Left lung (tissue), 10 donors: Measurements from ENCODE around the gene ZNF292. TPM values are rescaled to one million over a fixed set of nuclear protein-coding genes. Genes with fewer than 3 reads are reported as not detected.

ENCODE experiments used
- ATAC-seq: fragments of 200-7000 bp; cut with Tn5 transposase; one replicate; pipeline ENCODE4 v1.9.1; 2020; ENCODE audit warnings: moderate library complexity
- DNase-seq, 4 donors: peaks; one replicate each; pipeline ENCODE4 v3.0.0-alpha.2; 2013 to 2020
- H3K27ac ChIP-seq, 2 donors: fragments of 200-600 bp; sonication (generic) in 1 of 2; one replicate each; pipeline versions ENCODE4 v1.5.0 to v1.8.0; 2020 to 2021
- H3K27me3 ChIP-seq, 2 donors: fragments of 200-600 bp; sonication (generic) in 1 of 2; one replicate each; pipeline versions ENCODE4 v1.5.0 to v1.8.0; 2020 to 2021
- H3K36me3 ChIP-seq, 2 donors: fragments of 200-600 bp; sonication (generic) in 1 of 2; one replicate each; pipeline versions ENCODE4 v1.5.0 to v1.8.0; 2020 to 2021
- H3K4me1 ChIP-seq, 2 donors: fragments of 200-600 bp; one replicate each; pipeline ENCODE4 v1.8.0; 2021
- H3K4me3 ChIP-seq, 2 donors: fragments of 200-600 bp; sonication (generic) in 1 of 2; one replicate each; pipeline versions ENCODE4 v1.5.0 to v1.8.0; 2020 to 2021; ENCODE audit warnings: mild to moderate bottlenecking in 1 of 2
- H3K9me3 ChIP-seq, 2 donors: fragments of 200-600 bp; sonication (generic) in 1 of 2; one replicate each; pipeline versions ENCODE4 v1.5.0 to v1.8.0; 2020 to 2021
- CTCF ChIP-seq, 2 donors: fragments of 200-600 bp; sonication (generic) in 1 of 2; IDR thresholded peaks; one replicate each; pipeline versions ENCODE4 v1.5.0 to v1.8.0; 2021; ENCODE audit warnings: antibody characterized with exemption in 2 of 2
- intact Hi-C, 2 donors: fragments of 100-400 bp; cut with DNase I; formaldehyde crosslinking; loops; one replicate each; pipeline versions ENCODE4 v1.11.2 to v1.14.2; 2022
- polyA plus RNA-seq, 6 donors: library from polyadenylated mRNA; unstranded; fragments of 120-200 nt; gene quantifications; one replicate each; pipeline ENCODE4 v1.2.1, GENCODE V29; 2013; ENCODE audit not compliant: insufficient read length in 6 of 6
- total RNA-seq, 2 donors: library from RNA; stranded (reverse); fragmentation: NEBNext Ultra II Directional; extraction: Animal tissue kit (Norgen Biotek cat#: 25700); gene quantifications; one replicate each; pipeline ENCODE4 v1.2.1, GENCODE V29; 2021
- donor health status: DM: no; HTN: yes; CAD: no.
- donor health status: DM: no; HTN: no; CAD: no.

The ZNF292 gene
- total and polyA plus RNA-seq, 8 donors = 25.2 to 58.8 (median 51.0) TPM

GRCh38 chr6:87277123-87277522 is 121.8 kb downstream of the ZNF292 start:
- no peak for TF ChIP-seq CTCF (IDR thresholded peaks at IDR 0.05)
- no peak for ATAC-seq
- intact Hi-C loops = no loop called here

GRCh38 chr6:87279196-87279595 is 123.8 kb downstream of the ZNF292 start:
- H3K36me3 ChIP-seq = no peaks in the 10 kb centered on the region
- H3K27ac ChIP-seq = no peak overlapping the region
- no peaks in the 10 kb centered on the region for H3K4me1 ChIP-seq
- H3K9me3 ChIP-seq = no peaks in the 10 kb centered on the region
- DNase-seq = no peak
- no peak for ATAC-seq
- intact Hi-C loops = no loop called here
- no peak for TF ChIP-seq CTCF (IDR thresholded peaks at IDR 0.05)
- H3K27me3 ChIP-seq = no peaks in the 10 kb centered on the region
- H3K4me3 ChIP-seq = no peak overlapping the region

More at GRCh38 chr6:87277123-87277522, 121.8 kb downstream of the ZNF292 start:
- H3K27me3 ChIP-seq = no peaks in the 10 kb centered on the region
- no peaks in the 10 kb centered on the region for H3K9me3 ChIP-seq
- peak in 1 of 4 donors; percentile 7 for DNase-seq
- no peaks in the 10 kb centered on the region for H3K4me1 ChIP-seq
- H3K4me3 ChIP-seq = no peak overlapping the region
- no peak overlapping the region for H3K27ac ChIP-seq
- no peaks in the 10 kb centered on the region for H3K36me3 ChIP-seq

- no peak for DNase-seq
Measured at GRCh38 chr6:87281426-87281825, 126.1 kb downstream of the ZNF292 start.

GRCh38 chr6:87282743-87283142 is 127.4 kb downstream of the ZNF292 start:
- no peak overlapping the region for H3K27ac ChIP-seq
- ATAC-seq = no peak
- no peaks in the 10 kb centered on the region for H3K9me3 ChIP-seq
- intact Hi-C loops = no loop called here
- no peaks in the 10 kb centered on the region for H3K27me3 ChIP-seq
- peaks cover 0 to 1% of the 10 kb centered on the region in 2 donors for H3K4me1 ChIP-seq
- no peak for TF ChIP-seq CTCF (IDR thresholded peaks at IDR 0.05)
- DNase-seq = no peak
- no peaks in the 10 kb centered on the region for H3K36me3 ChIP-seq
- H3K4me3 ChIP-seq = no peak overlapping the region

More at GRCh38 chr6:87281426-87281825, 126.1 kb downstream of the ZNF292 start:
- intact Hi-C loops = no loop called here
- H3K36me3 ChIP-seq = no peaks in the 10 kb centered on the region
- H3K27ac ChIP-seq = no peak overlapping the region
- no peaks in the 10 kb centered on the region for H3K4me1 ChIP-seq
- TF ChIP-seq CTCF (IDR thresholded peaks at IDR 0.05) = no peak
- no peak overlapping the region for H3K4me3 ChIP-seq
- H3K27me3 ChIP-seq = no peaks in the 10 kb centered on the region
- no peaks in the 10 kb centered on the region for H3K9me3 ChIP-seq
- ATAC-seq = peak; percentile 73

- intact Hi-C loops = no loop called here
- TF ChIP-seq CTCF (IDR thresholded peaks at IDR 0.05) = no peak
- Histone ChIP-seq H3K27ac (no peak overlapping the region), H3K4me3 (no peak overlapping the region), H3K9me3 (no peaks in the 10 kb centered on the region), H3K4me1 (peaks cover 0 to 3% of the 10 kb centered on the region in 2 donors), H3K27me3 (no peaks in the 10 kb centered on the region), H3K36me3 (no peaks in the 10 kb centered on the region)
- DNase-seq (no peak), ATAC-seq (no peak)
Measured at GRCh38 chr6:87283461-87283860, 128.1 kb downstream of the ZNF292 start.
